Neural progenitor cell (in vitro differentiated cells): ENCODE measurements around the gene KRTAP9-9. TPM values are rescaled to one million over a fixed set of nuclear protein-coding genes. Genes with fewer than 3 reads are reported as not detected.

ENCODE experiments used
- DNase-seq: peaks from one replicate; pipeline ENCODE4 v3.0.0-alpha.2; 2016; ENCODE audit warnings: low spot score
- H2AFZ ChIP-seq: fragments of 200-600 bp; sonication (generic); replicated peaks from 2 replicates; pipeline ENCODE4 v1.6.1; 2016; ENCODE audit warnings: antibody characterized with exemption
- H3F3A ChIP-seq: fragments of 200-600 bp; sonication (generic); 2 replicates; pipeline ENCODE4 v1.6.1; 2016; ENCODE audit warnings: antibody characterized with exemption, low read depth
- H3K27ac ChIP-seq: fragments of 200-600 bp; sonication (generic); 2 replicates; pipeline ENCODE4 v1.5.1; 2016; ENCODE audit warnings: mild to moderate bottlenecking
- H3K27me3 ChIP-seq: fragments of 200-600 bp; sonication (generic); 2 replicates; pipeline ENCODE4 v1.6.1; 2016; ENCODE audit warnings: mild to moderate bottlenecking, moderate library complexity
- H3K36me3 ChIP-seq: fragments of 200-600 bp; sonication (generic); 2 replicates; pipeline ENCODE4 v1.5.1; 2016
- H3K4me1 ChIP-seq: fragments of 200-600 bp; sonication (generic); 2 replicates; pipeline ENCODE4 v1.6.1; 2016; ENCODE audit warnings: mixed run types
- H3K4me2 ChIP-seq: fragments of 200-600 bp; sonication (generic); 2 replicates; pipeline ENCODE4 v1.6.1; 2016
- H3K4me3 ChIP-seq: fragments of 200-600 bp; sonication (generic); 2 replicates; pipeline ENCODE4 v1.5.1; 2016
- H3K79me2 ChIP-seq: fragments of 200-600 bp; sonication (generic); 2 replicates; pipeline ENCODE4 v1.6.1; 2016; ENCODE audit warnings: low read depth
- H3K9ac ChIP-seq: fragments of 200-600 bp; sonication (generic); 2 replicates; pipeline ENCODE4 v1.6.1; 2016
- H3K9me3 ChIP-seq: fragments of 200-600 bp; sonication (generic); 2 replicates; pipeline ENCODE4 v1.5.1; 2016; ENCODE audit warnings: low read depth
- H4K20me1 ChIP-seq: fragments of 200-600 bp; sonication (generic); 2 replicates; pipeline ENCODE4 v1.6.1; 2016; ENCODE audit warnings: low read depth
- H3K27ac Mint-ChIP-seq: 3 replicates; pipeline ENCODE4 v1.8.0; 2021; ENCODE audit warnings: mixed read lengths
- H3K27me3 Mint-ChIP-seq: 2 replicates; pipeline ENCODE4 v1.8.0; 2022; ENCODE audit warnings: low read depth, mild to moderate bottlenecking, inconsistent platforms, moderate library complexity, mixed read lengths; ENCODE audit not compliant: insufficient read depth
- H3K36me3 Mint-ChIP-seq: 3 replicates; pipeline ENCODE4 v1.8.0; 2021; ENCODE audit warnings: mixed read lengths
- H3K4me1 Mint-ChIP-seq: 3 replicates; pipeline ENCODE4 v1.8.0; 2021; ENCODE audit warnings: mixed read lengths
- H3K4me3 Mint-ChIP-seq: 3 replicates; pipeline ENCODE4 v1.8.0; 2021; ENCODE audit warnings: mild to moderate bottlenecking, moderate library complexity, mixed read lengths
- H3K9me3 Mint-ChIP-seq: 3 replicates; pipeline ENCODE4 v1.8.0; 2020; ENCODE audit warnings: mixed read lengths
- EZH2 ChIP-seq: fragments of 200-600 bp; sonication (generic); IDR thresholded peaks from 2 replicates; pipeline ENCODE4 v1.6.1; 2017; ENCODE audit warnings: antibody characterized with exemption, mild to moderate bottlenecking, moderate library complexity
- EZH2phosphoT487 ChIP-seq: fragments of 200-600 bp; sonication (generic); IDR thresholded peaks from 2 replicates; pipeline ENCODE4 v1.6.1; 2017; ENCODE audit warnings: antibody characterized with exemption
- total RNA-seq: library from RNA; depleted of rRNA; stranded (reverse); fragments of >200 nt; gene quantifications from 2 replicates; pipeline ENCODE4 v1.2.3, GENCODE V29; 2015; ENCODE audit warnings: low replicate concordance
- TF ChIP-seq, protein P1 (sequence below): fragments of 200-600 bp; sonication (generic); IDR thresholded peaks from 2 replicates; pipeline ENCODE4 v1.5.1; 2017; ENCODE audit warnings: antibody characterized with exemption, mild to moderate bottlenecking

The KRTAP9-9 gene
- total RNA-seq, 1 donor from 2014 or later, result not detected

DNA sequence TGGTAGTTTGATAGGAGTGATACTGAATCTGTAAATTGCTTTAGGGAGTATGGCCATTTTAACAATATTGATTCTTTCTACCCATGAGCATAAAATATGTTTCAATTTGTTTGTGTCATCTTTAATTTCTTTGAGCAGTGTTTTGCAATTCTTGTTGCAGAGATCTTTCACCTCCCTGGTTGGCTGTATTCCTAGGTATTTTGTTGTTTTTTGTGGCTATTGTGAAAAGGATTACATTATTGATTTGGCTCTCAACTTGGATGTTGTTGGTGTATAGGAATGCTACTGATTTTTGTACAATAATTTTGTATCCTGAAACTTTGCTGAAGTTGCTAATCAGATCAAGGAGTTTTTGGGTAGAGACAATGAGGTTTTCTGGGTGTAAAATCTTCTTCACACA is 3.2 kb downstream of the KRTAP9-9 start:
- Mint-ChIP-seq H3K27me3 (peaks cover 4% of the 10 kb centered on the region), H3K36me3 (no peaks in the 10 kb centered on the region), H3K4me3 (no peak overlapping the region), H3K4me1 (no peaks in the 10 kb centered on the region), H3K27ac (no peak overlapping the region), H3K9me3 (no peaks in the 10 kb centered on the region)
- Histone ChIP-seq H3K27ac (no peak overlapping the region), H3K4me1 (no peaks in the 10 kb centered on the region), H3K27me3 (no peaks in the 10 kb centered on the region), H2AFZ (no peak overlapping the region), H3K4me2 (no peak overlapping the region), H3K4me3 (no peak overlapping the region), H3K79me2 (no peaks in the 10 kb centered on the region), H3K9me3 (no peaks in the 10 kb centered on the region), H3F3A (no peaks in the 10 kb centered on the region), H3K36me3 (no peaks in the 10 kb centered on the region), H3K9ac (no peak overlapping the region), H4K20me1 (no peaks in the 10 kb centered on the region)
- DNase-seq, result no peak
- TF ChIP-seq, protein P1, sequence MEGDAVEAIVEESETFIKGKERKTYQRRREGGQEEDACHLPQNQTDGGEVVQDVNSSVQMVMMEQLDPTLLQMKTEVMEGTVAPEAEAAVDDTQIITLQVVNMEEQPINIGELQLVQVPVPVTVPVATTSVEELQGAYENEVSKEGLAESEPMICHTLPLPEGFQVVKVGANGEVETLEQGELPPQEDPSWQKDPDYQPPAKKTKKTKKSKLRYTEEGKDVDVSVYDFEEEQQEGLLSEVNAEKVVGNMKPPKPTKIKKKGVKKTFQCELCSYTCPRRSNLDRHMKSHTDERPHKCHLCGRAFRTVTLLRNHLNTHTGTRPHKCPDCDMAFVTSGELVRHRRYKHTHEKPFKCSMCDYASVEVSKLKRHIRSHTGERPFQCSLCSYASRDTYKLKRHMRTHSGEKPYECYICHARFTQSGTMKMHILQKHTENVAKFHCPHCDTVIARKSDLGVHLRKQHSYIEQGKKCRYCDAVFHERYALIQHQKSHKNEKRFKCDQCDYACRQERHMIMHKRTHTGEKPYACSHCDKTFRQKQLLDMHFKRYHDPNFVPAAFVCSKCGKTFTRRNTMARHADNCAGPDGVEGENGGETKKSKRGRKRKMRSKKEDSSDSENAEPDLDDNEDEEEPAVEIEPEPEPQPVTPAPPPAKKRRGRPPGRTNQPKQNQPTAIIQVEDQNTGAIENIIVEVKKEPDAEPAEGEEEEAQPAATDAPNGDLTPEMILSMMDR, result no peak
- no peak for TF ChIP-seq EZH2
- TF ChIP-seq EZH2phosphoT487, result no peak

DNA sequence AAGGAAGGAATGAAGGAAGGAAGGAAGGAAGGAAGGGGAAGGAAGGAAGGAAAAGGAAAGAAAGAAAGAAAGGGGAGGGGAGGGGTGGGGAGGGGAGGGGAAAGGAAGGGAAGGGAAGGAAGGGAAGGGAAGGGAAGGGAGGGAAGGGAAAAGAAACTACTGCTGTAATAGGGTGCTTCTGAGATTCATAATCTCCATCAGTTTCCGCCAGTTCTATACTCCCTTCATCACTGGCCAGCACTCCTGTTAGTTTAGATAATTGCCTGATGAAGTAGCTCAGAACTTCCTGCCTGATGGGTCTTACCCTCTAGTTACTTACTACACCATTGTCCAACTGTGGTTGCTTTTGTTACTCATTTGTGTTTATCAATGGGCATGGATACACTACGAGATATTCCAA is 8.0 kb downstream of the KRTAP9-9 start:
- H3K27me3 Mint-ChIP-seq, result peaks cover 3% of the 10 kb centered on the region
- no peak for DNase-seq
- H3K27ac Mint-ChIP-seq, result no peak overlapping the region
- no peak overlapping the region for H3K4me3 Mint-ChIP-seq
- H3K9me3 Mint-ChIP-seq, result no peaks in the 10 kb centered on the region
- no peak overlapping the region for H3K9ac ChIP-seq
- no peaks in the 10 kb centered on the region for H3K27me3 ChIP-seq
- no peaks in the 10 kb centered on the region for H3K9me3 ChIP-seq
- H4K20me1 ChIP-seq, result no peaks in the 10 kb centered on the region
- no peaks in the 10 kb centered on the region for H3K36me3 ChIP-seq
- H3K4me1 Mint-ChIP-seq, result no peaks in the 10 kb centered on the region
- no peak overlapping the region for H3K4me2 ChIP-seq
- no peaks in the 10 kb centered on the region for H3F3A ChIP-seq
- H3K36me3 Mint-ChIP-seq, result no peaks in the 10 kb centered on the region
- H3K79me2 ChIP-seq, result no peaks in the 10 kb centered on the region
- no peak overlapping the region for H3K27ac ChIP-seq
- no peak overlapping the region for H3K4me3 ChIP-seq
- TF ChIP-seq EZH2phosphoT487, result no peak
- TF ChIP-seq EZH2, result no peak
- TF ChIP-seq, protein P1, result no peak
- H2AFZ ChIP-seq, result no peak overlapping the region
- H3K4me1 ChIP-seq, result no peaks in the 10 kb centered on the region

DNA sequence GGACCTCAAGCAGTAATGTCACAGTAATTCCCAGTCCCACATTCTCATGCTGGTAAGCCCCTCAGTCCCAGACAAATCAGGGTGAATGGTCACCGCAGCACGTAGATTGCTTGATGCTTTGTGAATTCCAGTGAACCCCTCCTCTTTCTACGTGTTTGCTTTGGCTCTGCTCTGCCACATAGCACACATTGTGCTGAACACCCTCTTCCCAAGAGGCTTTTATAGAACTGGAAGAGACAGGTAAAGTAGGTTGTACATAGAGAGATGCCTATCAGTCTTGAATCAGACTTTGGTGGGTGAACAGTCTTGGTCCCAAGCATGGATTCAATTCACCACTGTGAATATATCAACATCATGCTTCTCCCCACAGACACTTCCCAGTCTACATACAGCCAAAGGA is 9.4 kb downstream of the KRTAP9-9 start:
- Histone ChIP-seq H4K20me1 (no peaks in the 10 kb centered on the region), H3K27me3 (no peaks in the 10 kb centered on the region), H3K9me3 (no peaks in the 10 kb centered on the region), H3K4me2 (no peak overlapping the region), H3K9ac (no peak overlapping the region), H3K4me1 (no peaks in the 10 kb centered on the region), H3K79me2 (no peaks in the 10 kb centered on the region), H2AFZ (no peak overlapping the region), H3K36me3 (no peaks in the 10 kb centered on the region), H3K27ac (no peak overlapping the region), H3F3A (no peaks in the 10 kb centered on the region), H3K4me3 (no peak overlapping the region)
- Mint-ChIP-seq H3K4me3 (no peak overlapping the region), H3K36me3 (no peaks in the 10 kb centered on the region), H3K27me3 (peaks cover 3% of the 10 kb centered on the region), H3K9me3 (no peaks in the 10 kb centered on the region), H3K4me1 (no peaks in the 10 kb centered on the region), H3K27ac (no peak overlapping the region)
- DNase-seq, result no peak
- TF ChIP-seq, protein P1, result no peak
- no peak for TF ChIP-seq EZH2phosphoT487
- TF ChIP-seq EZH2, result no peak

DNA sequence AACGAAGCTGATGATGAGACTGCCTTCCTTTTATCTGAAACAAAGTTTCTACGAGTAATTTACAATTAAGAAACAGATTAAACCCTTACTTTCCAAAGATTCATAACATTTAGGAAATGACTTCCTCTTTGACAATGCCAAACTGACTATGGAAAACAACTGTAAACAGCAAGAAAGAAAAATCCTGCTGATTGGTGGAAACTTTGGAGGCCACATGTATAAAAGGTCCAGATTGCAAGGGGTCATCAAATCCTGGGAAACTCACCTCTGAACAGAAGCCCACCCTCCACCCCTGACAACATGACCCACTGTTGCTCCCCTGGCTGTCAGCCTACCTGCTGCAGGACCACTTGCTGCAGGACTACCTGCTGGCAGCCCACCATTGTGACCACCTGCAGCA is 9.9 kb downstream of the KRTAP9-9 start, which contains the start of gene KRTAP9-6:
Gene KRTAP9-6, plus strand, starts transcription at position 301 of the 400 bp plus-strand sequence. Its CDS starts 0 bp downstream, at position 301.
- no peak for DNase-seq
- no peak within 1 kb of the TSS for H2AFZ ChIP-seq
- H3K27ac Mint-ChIP-seq, result no peak within 1 kb of the TSS

More for the DNA sequence above, 9.9 kb downstream of the KRTAP9-9 start, which contains the start of gene KRTAP9-6:
- Histone ChIP-seq H3K9me3 (no peaks in the 10 kb centered on the region), H3K27ac (no peak within 1 kb of the TSS), H3K27me3 (no peaks in the 10 kb centered on the region), H3K9ac (no peak within 1 kb of the TSS), H4K20me1 (no peaks in the 10 kb centered on the region), H3K4me2 (no peak within 1 kb of the TSS), H3K4me3 (no peak within 1 kb of the TSS), H3K4me1 (no peaks in the 10 kb centered on the region), H3K36me3 (no peaks in the 10 kb centered on the region), H3K79me2 (no peaks in the 10 kb centered on the region), H3F3A (no peaks in the 10 kb centered on the region)
- H3K36me3 Mint-ChIP-seq, result no peaks in the 10 kb centered on the region
- H3K27me3 Mint-ChIP-seq, result peaks cover 3% of the 10 kb centered on the region
- TF ChIP-seq EZH2phosphoT487 (no peak), EZH2 (no peak)
- TF ChIP-seq, protein P1, result no peak
- no peak within 1 kb of the TSS for H3K4me3 Mint-ChIP-seq
- no peaks in the 10 kb centered on the region for H3K9me3 Mint-ChIP-seq
- no peaks in the 10 kb centered on the region for H3K4me1 Mint-ChIP-seq
